DND-41 (cell line): ENCODE results near the gene PRSS21.

Experiments
- EZH2 ChIP-seq: IDR thresholded peaks from 3 replicates; pipeline ENCODE4 v1.6.1; 2012; ENCODE audit warnings: borderline replicate concordance, low read depth, mild to moderate bottlenecking, moderate library complexity, low read length, inconsistent platforms; ENCODE audit not compliant: severe bottlenecking
- TF ChIP-seq, protein P1 (sequence below): IDR thresholded peaks from 2 replicates; pipeline ENCODE4 v1.5.1; 2012; ENCODE audit warnings: borderline replicate concordance, low read length, moderate library complexity, mild to moderate bottlenecking; ENCODE audit not compliant: poor library complexity, severe bottlenecking; ENCODE audit errors: extremely low read depth

DNA sequence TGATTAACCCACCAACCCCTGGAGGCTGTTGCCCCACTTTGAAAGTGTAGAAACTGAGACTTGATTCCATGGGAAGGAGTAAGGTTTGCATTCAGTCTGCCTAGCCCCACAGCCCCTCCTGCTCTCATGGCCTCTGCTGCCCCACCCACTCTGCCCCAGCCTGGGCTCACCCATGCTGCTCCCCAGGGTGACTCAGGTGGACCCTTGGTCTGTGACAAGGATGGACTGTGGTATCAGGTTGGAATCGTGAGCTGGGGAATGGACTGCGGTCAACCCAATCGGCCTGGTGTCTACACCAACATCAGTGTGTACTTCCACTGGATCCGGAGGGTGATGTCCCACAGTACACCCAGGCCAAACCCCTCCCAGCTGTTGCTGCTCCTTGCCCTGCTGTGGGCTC is 12.3 kb upstream of the PRSS21 start:
- TF ChIP-seq, protein P1, sequence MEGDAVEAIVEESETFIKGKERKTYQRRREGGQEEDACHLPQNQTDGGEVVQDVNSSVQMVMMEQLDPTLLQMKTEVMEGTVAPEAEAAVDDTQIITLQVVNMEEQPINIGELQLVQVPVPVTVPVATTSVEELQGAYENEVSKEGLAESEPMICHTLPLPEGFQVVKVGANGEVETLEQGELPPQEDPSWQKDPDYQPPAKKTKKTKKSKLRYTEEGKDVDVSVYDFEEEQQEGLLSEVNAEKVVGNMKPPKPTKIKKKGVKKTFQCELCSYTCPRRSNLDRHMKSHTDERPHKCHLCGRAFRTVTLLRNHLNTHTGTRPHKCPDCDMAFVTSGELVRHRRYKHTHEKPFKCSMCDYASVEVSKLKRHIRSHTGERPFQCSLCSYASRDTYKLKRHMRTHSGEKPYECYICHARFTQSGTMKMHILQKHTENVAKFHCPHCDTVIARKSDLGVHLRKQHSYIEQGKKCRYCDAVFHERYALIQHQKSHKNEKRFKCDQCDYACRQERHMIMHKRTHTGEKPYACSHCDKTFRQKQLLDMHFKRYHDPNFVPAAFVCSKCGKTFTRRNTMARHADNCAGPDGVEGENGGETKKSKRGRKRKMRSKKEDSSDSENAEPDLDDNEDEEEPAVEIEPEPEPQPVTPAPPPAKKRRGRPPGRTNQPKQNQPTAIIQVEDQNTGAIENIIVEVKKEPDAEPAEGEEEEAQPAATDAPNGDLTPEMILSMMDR = no peak
- no peak for TF ChIP-seq EZH2
